Mesothelial cell of epicardium (in vitro differentiated cells): ENCODE results near the gene AMZ1. TPM values are rescaled to one million over a fixed set of nuclear protein-coding genes. Genes with fewer than 3 reads are reported as not detected.

Experiments
- DNase-seq, 2 experiments: peaks; one replicate each; pipeline ENCODE4 v3.0.0; 2021; ENCODE audit warnings: low spot score in 2 of 2; ENCODE audit not compliant: unreplicated experiment in 2 of 2
- H3K27ac Mint-ChIP-seq: 2 replicates; pipeline ENCODE4 v1.8.0; 2021; ENCODE audit warnings: mixed read lengths
- H3K27me3 Mint-ChIP-seq: 2 replicates; pipeline ENCODE4 v1.8.0; 2021; ENCODE audit warnings: low read depth, mixed read lengths
- H3K36me3 Mint-ChIP-seq: 2 replicates; pipeline ENCODE4 v1.8.0; 2021; ENCODE audit warnings: mixed read lengths
- H3K4me1 Mint-ChIP-seq: 2 replicates; pipeline ENCODE4 v1.8.0; 2021; ENCODE audit warnings: mixed read lengths
- H3K4me3 Mint-ChIP-seq: 2 replicates; pipeline ENCODE4 v1.8.0; 2021; ENCODE audit warnings: mild to moderate bottlenecking, moderate library complexity, mixed read lengths
- H3K9me3 Mint-ChIP-seq: 2 replicates; pipeline ENCODE4 v1.8.0; 2021; ENCODE audit warnings: mixed read lengths
- total RNA-seq: library from RNA; stranded (reverse); gene quantifications from 3 replicates; pipeline ENCODE4 v1.2.1, GENCODE V29; 2021
- TF ChIP-seq, protein P1 (sequence below): fragments of 200-600 bp; sonication (generic); IDR thresholded peaks from one replicate; pipeline ENCODE4 v1.5.0; 2021; ENCODE audit warnings: antibody characterized with exemption; ENCODE audit not compliant: unreplicated experiment

The AMZ1 gene
- total RNA-seq, 1 donor from 2014 or later: 0.13 TPM

DNA sequence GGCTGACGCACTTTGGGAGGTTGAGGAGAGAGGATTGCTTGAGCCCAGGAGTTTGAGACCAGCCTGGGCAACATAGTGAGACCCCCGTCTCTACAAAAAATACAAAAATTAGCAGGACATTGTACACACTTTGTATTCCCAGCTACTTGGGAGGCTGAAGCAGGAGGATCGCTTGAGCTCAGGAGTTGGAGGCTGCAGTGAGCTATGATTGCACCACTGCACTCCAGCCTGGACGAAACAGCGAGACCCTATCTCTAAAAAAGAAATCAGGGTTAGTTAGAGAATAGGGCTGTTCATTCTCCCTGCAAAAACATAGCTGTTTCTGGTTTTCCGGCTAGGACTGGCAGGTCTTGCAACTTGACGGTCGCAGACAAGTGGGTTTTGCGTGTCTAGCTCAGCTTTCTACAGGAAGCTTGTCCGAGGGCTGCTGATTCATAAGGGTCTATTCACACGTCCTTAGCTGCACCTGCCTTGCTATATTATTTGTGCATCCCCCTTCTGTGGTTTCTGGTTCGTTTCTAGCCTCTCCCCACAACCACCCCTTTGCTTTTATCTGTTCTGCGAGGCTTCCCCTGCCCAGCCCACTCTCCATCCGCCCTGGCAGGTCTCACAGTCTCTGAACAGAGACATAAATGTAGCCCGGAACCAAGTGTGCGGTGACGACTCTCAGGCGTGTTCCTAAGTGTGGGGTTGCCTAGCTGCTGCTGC lies 10.7 kb downstream of the AMZ1 start:
- no peak for DNase-seq
- peaks cover 23% of the 10 kb centered on the region for H3K27me3 Mint-ChIP-seq
- TF ChIP-seq, protein P1, sequence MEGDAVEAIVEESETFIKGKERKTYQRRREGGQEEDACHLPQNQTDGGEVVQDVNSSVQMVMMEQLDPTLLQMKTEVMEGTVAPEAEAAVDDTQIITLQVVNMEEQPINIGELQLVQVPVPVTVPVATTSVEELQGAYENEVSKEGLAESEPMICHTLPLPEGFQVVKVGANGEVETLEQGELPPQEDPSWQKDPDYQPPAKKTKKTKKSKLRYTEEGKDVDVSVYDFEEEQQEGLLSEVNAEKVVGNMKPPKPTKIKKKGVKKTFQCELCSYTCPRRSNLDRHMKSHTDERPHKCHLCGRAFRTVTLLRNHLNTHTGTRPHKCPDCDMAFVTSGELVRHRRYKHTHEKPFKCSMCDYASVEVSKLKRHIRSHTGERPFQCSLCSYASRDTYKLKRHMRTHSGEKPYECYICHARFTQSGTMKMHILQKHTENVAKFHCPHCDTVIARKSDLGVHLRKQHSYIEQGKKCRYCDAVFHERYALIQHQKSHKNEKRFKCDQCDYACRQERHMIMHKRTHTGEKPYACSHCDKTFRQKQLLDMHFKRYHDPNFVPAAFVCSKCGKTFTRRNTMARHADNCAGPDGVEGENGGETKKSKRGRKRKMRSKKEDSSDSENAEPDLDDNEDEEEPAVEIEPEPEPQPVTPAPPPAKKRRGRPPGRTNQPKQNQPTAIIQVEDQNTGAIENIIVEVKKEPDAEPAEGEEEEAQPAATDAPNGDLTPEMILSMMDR: no peak
- no peaks in the 10 kb centered on the region for H3K36me3 Mint-ChIP-seq
- H3K9me3 Mint-ChIP-seq: no peaks in the 10 kb centered on the region
- no peak overlapping the region for H3K27ac Mint-ChIP-seq
- no peaks in the 10 kb centered on the region for H3K4me1 Mint-ChIP-seq
- H3K4me3 Mint-ChIP-seq: no peak overlapping the region

DNA sequence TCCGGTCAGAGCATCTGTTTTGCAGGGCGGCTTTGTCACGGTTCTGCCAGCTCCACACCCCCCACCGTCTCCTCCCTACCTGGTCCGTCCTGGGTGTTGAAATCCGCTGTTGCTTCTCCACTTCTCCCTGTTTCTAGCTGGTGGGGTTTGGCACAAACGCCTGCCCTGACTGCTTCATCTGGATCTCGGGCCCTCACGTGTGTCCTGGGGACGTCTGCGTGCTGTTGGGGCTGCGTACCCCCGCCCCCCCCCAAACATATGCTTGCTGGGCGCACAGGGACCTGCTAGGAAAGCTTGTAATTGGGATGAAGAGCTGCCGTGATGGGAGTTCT lies 11.3 kb downstream of the AMZ1 start:
- TF ChIP-seq, protein P1: no peak
- Mint-ChIP-seq H3K4me3 (no peak overlapping the region), H3K27me3 (peaks cover 23% of the 10 kb centered on the region), H3K36me3 (no peaks in the 10 kb centered on the region), H3K4me1 (no peaks in the 10 kb centered on the region), H3K9me3 (no peaks in the 10 kb centered on the region), H3K27ac (no peak overlapping the region)
- DNase-seq: no peak

DNA sequence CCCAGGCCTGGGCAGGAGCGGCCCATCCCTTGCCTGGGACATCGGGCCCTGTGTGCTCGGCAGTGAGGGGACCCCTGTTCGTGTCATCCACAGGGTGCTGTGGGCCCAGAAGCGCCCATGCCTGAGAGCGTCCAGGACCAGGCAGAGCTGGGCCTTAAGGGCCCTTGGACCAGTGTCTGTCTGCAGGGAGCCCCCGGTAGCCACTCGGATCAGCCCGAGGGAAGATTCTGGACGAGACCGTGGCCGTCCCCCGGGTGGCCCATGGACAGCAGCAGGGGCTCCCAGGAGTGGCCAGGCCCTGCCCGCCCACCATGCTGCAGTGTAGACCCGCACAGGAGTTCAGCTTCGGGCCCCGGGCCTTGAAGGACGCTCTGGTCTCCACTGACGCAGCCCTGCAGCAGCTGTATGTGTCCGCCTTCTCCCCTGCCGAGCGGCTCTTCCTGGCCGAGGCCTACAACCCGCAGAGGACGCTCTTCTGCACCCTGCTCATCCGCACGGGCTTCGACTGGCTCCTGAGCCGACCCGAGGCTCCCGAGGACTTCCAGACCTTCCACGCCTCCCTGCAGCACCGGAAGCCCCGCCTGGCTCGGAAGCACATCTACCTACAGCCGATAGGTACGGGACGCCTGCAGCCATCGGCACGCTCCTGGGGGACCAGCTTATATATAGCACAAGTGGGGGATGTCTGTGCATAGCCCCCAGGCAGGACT lies 12.3 kb downstream of the AMZ1 start:
- TF ChIP-seq, protein P1: no peak
- Mint-ChIP-seq H3K4me3 (no peak overlapping the region), H3K36me3 (no peaks in the 10 kb centered on the region), H3K27me3 (peaks cover 23% of the 10 kb centered on the region), H3K9me3 (peaks cover 6% of the 10 kb centered on the region), H3K4me1 (no peaks in the 10 kb centered on the region), H3K27ac (no peak overlapping the region)
- no peak for DNase-seq

DNA sequence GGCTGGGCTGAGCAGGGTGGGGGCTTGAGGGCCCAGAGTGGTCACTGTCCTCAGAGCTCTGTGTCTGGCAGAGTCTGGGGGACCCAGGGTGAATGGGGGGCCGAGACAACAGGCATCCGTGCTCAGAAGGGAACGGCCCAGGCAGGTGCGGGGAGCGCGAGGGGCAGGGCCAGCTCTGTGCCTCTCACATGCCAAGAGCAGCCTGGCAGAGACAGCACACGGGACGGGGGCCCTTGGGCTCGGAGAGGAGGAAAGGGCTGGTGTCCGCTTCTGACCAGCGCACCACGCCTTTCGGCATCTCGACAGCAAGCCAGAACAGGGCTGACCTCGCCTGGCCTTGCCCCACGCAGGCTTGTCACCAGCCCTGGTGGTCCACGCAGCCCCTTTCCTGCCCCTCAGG lies 13.4 kb downstream of the AMZ1 start:
- Mint-ChIP-seq H3K36me3 (no peaks in the 10 kb centered on the region), H3K9me3 (peaks cover 6% of the 10 kb centered on the region), H3K27me3 (peaks cover 23% of the 10 kb centered on the region), H3K4me1 (no peaks in the 10 kb centered on the region), H3K4me3 (no peak overlapping the region), H3K27ac (no peak overlapping the region)
- DNase-seq: no peak
- TF ChIP-seq, protein P1: no peak

DNA sequence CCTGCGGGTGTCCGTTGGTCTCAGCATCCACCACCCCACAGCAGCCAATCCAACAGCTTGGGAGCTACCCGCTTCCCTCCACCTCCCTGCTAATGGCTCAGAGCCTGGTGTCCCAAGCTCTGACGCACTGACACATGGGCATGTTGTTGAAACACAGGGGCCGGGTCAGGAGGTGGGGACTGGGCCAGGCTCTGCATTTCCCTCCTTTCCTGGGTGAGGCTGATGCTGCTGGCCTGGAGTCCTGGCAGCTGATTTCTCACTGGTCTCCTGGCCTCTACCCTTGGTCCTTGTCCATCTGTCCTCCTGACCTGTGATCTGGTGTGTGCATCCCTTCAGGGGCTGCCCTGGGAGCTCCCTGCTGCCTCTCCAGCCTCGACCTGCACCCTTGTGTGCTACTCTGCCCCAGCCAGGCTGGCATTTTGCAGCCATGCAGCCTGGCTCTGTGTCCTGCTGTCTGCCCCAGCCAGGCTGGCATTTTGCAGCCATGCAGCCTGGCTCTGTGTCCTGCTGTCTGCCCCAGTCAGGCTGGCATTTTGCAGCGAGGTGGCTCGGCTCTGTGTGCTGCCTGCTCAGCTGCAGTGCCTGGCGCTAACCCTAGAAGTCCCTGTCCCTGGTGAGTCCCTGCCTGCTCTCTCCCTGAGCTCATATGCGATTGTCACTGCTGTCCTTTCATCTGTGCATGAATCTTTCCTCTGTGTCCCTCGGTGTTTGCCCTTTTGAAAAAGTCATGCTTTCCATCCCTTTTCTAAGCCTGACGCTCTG lies 14.0 kb downstream of the AMZ1 start:
- Mint-ChIP-seq H3K27ac (no peak overlapping the region), H3K4me1 (no peaks in the 10 kb centered on the region), H3K4me3 (no peak overlapping the region), H3K36me3 (no peaks in the 10 kb centered on the region), H3K9me3 (peaks cover 6% of the 10 kb centered on the region), H3K27me3 (peaks cover 23% of the 10 kb centered on the region)
- no peak for DNase-seq
- TF ChIP-seq, protein P1: no peak
